DOHH2 (cell line): Measurements from ENCODE around the gene SLITRK1.

Experiments
- EZH2phosphoT487 ChIP-seq: fragments of 200-600 bp; sonication (generic); IDR thresholded peaks from 2 replicates; pipeline ENCODE4 v1.6.1; 2017; ENCODE audit warnings: borderline replicate concordance, mild to moderate bottlenecking, antibody characterized with exemption, low read length, moderate library complexity, mixed read lengths
- TF ChIP-seq, protein P1 (sequence below): fragments of 200-600 bp; sonication (generic); IDR thresholded peaks from one replicate; pipeline ENCODE4 v1.5.1; 2014; ENCODE audit warnings: antibody characterized with exemption, mild to moderate bottlenecking, low read depth, low read length; ENCODE audit not compliant: poor library complexity, severe bottlenecking

DNA sequence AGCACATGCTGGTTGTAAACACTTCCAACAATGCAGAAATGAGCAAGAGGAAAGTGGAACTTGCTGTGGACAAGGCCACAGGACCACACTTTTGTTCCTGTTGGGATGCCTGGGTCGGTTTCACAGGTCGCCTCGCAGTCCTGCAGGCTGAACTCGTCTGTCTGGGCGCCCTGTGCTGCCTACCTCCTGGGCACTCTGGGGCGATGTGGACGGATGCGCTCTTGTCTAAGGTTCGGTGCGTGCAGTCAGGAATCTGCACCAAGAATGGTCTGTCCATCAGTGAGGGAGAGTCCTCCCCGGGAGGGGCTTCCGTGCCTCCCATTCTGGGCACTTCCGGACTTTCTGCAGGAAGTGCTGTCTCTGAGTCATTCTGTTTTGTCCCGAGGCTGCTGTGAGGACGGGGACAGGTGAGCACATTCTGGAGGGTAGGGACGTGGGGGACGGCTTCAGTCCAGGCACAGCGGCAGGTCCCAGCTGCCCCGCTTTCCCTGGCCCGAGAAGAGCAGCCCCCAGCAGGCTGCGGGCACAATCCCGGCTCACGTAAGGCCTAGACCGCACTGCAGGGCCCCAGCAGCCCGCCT, 24.1 kb upstream of the SLITRK1 start:
- TF ChIP-seq, protein P1, sequence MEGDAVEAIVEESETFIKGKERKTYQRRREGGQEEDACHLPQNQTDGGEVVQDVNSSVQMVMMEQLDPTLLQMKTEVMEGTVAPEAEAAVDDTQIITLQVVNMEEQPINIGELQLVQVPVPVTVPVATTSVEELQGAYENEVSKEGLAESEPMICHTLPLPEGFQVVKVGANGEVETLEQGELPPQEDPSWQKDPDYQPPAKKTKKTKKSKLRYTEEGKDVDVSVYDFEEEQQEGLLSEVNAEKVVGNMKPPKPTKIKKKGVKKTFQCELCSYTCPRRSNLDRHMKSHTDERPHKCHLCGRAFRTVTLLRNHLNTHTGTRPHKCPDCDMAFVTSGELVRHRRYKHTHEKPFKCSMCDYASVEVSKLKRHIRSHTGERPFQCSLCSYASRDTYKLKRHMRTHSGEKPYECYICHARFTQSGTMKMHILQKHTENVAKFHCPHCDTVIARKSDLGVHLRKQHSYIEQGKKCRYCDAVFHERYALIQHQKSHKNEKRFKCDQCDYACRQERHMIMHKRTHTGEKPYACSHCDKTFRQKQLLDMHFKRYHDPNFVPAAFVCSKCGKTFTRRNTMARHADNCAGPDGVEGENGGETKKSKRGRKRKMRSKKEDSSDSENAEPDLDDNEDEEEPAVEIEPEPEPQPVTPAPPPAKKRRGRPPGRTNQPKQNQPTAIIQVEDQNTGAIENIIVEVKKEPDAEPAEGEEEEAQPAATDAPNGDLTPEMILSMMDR = no peak
- no peak for TF ChIP-seq EZH2phosphoT487
